Testis (tissue), 2 donors: ENCODE measurements around the gene TRIM9.

ENCODE experiments used
- POLR2A ChIP-seq: fragments of 450-650 bp; IDR thresholded peaks from one replicate; pipeline ENCODE4 v1.6.1; 2017; ENCODE audit warnings: antibody characterized with exemption, mild to moderate bottlenecking, moderate library complexity
- TF ChIP-seq, protein P1 (sequence below), 3 experiments: fragments of 450-650 bp in 2 of 3; fragments of 200-600 bp in 1 of 3; sonication (generic) in 1 of 3; IDR thresholded peaks; one replicate each; pipeline ENCODE4 v1.5.1; 2016 to 2019; ENCODE audit warnings: antibody characterized with exemption in 3 of 3, mild to moderate bottlenecking in 2 of 3, moderate library complexity in 1 of 3

DNA sequence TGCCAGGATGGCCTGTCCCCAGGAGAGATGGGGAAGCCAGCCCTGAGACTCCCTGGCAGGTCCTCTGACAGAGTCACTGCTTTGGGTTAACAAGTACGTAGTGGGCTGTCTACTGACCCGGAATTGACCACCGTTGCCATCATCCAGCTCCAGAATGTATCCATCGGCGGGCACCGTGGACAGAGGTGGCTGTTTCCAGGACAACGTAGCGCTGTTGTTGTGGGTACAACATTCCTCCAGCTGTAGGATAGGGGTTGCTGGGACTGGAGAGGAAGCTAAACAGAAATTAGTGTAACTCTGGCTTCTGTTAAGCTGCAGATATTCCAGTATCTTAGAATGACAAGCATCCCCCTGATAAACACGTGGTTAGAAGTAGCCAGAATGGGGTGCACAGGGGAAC lies 94.3 kb downstream of the TRIM9 start:
- TF ChIP-seq, protein P1, sequence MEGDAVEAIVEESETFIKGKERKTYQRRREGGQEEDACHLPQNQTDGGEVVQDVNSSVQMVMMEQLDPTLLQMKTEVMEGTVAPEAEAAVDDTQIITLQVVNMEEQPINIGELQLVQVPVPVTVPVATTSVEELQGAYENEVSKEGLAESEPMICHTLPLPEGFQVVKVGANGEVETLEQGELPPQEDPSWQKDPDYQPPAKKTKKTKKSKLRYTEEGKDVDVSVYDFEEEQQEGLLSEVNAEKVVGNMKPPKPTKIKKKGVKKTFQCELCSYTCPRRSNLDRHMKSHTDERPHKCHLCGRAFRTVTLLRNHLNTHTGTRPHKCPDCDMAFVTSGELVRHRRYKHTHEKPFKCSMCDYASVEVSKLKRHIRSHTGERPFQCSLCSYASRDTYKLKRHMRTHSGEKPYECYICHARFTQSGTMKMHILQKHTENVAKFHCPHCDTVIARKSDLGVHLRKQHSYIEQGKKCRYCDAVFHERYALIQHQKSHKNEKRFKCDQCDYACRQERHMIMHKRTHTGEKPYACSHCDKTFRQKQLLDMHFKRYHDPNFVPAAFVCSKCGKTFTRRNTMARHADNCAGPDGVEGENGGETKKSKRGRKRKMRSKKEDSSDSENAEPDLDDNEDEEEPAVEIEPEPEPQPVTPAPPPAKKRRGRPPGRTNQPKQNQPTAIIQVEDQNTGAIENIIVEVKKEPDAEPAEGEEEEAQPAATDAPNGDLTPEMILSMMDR (IDR thresholded peaks at IDR 0.05) = no peak
- no peak for TF ChIP-seq POLR2A
